GM10248 (cell line): ENCODE results near the gene INTS3.

Experiments used
- CTCF ChIA-PET: fragments of 300-600 bp; sonication (Branson Sonifier 250); formaldehyde crosslinking; extraction: SDS; loops from one replicate; lab custom pipeline; 2021; ENCODE audit warnings: antibody characterized with exemption; lab: Yijun Ruan, JAX
- POLR2A ChIA-PET: fragments of 350-650 bp; sonication (Branson Sonifier 250); formaldehyde crosslinking; extraction: SDS; loops from one replicate; lab custom pipeline; 2020; ENCODE audit warnings: antibody characterized with exemption; lab: Yijun Ruan, JAX
- DNase-seq: peaks from one replicate; pipeline ENCODE4 v3.0.0; 2012; ENCODE audit errors: extremely low spot score
- TF ChIP-seq, protein P1 (sequence below): IDR thresholded peaks from 2 replicates; pipeline ENCODE4 v1.5.1; 2012; ENCODE audit warnings: mild to moderate bottlenecking, low read depth; ENCODE audit errors: extremely low read depth, missing control alignments, control extremely low read depth

Gene INTS3

DNA sequence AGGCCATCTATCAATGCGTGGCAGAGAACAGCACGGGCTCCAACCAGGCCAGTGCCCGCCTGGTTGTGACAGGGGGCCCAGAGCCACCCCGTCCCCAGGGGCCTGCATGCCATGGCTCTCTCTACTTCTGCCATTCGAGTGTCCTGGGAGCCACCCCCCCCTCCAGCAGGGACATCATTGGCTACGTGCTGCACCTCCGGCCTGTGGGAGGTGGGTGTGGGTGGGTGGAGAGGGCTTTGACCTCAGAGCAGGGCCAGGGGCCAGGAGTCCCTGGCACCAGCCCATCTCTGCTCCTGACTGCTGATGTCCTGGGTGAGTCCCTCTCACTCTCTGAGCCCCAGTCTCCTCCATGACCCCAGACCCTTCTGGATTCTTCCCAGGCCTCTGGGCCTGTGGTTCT, 72.7 kb downstream of the INTS3 start:
- ChIA-PET CTCF (interaction anchor here (1.4 to 3.2 kb wide), 3 partner anchors 140 to 186 kb away, joined by 3 to 16 read pairs (median 4); partner anchors contain the start of genes CREB3L4 and RAB13), POLR2A (no interaction called here)
- DNase-seq, result no peak
- TF ChIP-seq, protein P1, sequence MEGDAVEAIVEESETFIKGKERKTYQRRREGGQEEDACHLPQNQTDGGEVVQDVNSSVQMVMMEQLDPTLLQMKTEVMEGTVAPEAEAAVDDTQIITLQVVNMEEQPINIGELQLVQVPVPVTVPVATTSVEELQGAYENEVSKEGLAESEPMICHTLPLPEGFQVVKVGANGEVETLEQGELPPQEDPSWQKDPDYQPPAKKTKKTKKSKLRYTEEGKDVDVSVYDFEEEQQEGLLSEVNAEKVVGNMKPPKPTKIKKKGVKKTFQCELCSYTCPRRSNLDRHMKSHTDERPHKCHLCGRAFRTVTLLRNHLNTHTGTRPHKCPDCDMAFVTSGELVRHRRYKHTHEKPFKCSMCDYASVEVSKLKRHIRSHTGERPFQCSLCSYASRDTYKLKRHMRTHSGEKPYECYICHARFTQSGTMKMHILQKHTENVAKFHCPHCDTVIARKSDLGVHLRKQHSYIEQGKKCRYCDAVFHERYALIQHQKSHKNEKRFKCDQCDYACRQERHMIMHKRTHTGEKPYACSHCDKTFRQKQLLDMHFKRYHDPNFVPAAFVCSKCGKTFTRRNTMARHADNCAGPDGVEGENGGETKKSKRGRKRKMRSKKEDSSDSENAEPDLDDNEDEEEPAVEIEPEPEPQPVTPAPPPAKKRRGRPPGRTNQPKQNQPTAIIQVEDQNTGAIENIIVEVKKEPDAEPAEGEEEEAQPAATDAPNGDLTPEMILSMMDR, result no peak

DNA sequence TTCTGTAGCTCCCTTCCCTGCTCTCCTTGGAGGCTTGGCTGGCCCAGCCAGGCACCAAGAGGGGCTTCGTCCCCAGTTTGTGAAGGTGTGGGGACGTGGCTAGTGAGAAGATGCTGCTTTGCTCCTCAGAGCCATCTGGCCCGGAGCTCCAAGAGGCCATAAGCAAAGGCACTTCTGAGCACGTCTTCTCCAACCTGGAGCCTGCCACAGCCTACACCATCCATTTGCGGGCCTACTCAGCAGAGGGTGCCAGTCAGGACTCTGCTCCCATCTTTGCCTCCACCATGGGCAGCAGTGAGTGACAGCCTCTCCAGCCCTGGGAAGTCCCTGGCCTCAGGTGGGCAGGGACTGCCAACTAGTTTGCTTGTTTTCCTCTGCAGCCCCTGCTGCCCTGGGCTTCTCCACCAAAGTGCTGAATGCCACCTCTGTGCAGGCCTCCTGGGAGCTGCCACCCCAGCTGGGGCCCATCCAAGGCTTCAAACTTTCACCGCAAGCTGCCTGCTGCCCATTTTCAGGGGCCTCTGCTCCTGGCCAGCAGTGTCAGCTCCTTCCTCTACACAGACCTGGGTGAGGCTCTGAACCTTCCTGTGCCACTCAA, 73.3 kb downstream of the INTS3 start:
- no peak for DNase-seq
- TF ChIP-seq, protein P1, result no peak
- CTCF ChIA-PET, result interaction anchor here (0.8 to 3.2 kb wide), 5 partner anchors 8 to 185 kb away, joined by 3 to 16 read pairs (median 4); partner anchors contain the start of genes DENND4B and RAB13
- POLR2A ChIA-PET, result no interaction called here

DNA sequence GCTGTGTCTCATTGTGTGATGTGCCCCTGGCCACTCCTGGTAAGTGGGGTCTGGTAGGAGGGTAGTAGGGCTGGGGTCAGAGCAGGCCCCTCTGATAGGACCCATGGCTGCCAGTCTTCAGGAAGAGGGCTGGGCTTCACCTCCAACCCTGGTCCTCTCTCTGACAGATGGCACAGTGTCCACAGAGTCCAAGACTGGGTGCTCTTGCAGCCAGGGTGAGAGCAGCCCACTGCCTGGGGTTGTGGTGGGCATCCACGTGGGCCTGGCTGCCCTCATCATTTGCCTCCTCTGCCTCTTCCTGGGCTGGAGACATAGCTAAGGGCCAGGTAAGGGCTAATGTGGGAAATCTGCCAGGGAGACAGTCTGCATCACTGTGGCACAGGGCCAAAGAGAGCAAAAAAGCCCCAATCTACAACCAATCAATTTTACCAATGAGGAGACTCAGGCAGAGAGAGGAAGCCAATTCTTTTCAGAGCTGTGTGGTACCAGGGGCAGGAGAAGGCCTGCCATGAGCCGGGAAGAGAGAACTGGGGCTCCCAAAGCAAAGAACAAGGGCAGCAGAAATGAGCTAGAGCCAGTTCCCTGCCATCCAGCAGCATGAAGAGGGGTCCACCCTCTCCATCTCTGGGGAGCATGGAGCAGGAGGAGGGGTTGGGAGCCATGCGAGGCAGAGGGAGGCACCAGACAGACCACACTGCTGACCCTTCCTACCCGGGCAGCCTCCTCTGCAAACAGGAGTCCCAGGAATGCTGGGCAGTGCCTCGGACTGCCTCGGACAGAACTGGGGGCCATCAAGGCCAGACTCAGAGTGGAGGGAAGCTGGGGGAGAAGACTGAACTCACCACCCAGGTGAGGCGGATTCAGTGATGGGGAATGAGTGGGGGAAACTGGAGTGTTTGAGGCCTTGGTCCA, 74.2 kb downstream of the INTS3 start:
- TF ChIP-seq, protein P1, result no peak
- ChIA-PET POLR2A (interaction anchor here (0.6 kb wide), 1 partner anchor 173 kb away, joined by 6 read pairs; no protein-coding TSS in a partner anchor), CTCF (interaction anchor here (0.8 to 3.9 kb wide), 5 partner anchors 9 to 184 kb away, joined by 3 to 16 read pairs (median 6); partner anchors contain the start of genes DENND4B and RAB13)
- DNase-seq, result no peak

- ChIA-PET POLR2A (interaction anchor here (0.6 kb wide), 1 partner anchor 408 kb away, joined by 4 read pairs; no protein-coding TSS in a partner anchor), CTCF (interaction anchor here (1.1 to 3.9 kb wide), 5 partner anchors 14 to 183 kb away, joined by 3 to 16 read pairs (median 6); partner anchors contain the start of genes DENND4B and RAB13)
- TF ChIP-seq, protein P1, result no peak
- no peak for DNase-seq
Measured at GRCh38 chr1:153803470-153804056, 75.7 kb downstream of the INTS3 start.

DNA sequence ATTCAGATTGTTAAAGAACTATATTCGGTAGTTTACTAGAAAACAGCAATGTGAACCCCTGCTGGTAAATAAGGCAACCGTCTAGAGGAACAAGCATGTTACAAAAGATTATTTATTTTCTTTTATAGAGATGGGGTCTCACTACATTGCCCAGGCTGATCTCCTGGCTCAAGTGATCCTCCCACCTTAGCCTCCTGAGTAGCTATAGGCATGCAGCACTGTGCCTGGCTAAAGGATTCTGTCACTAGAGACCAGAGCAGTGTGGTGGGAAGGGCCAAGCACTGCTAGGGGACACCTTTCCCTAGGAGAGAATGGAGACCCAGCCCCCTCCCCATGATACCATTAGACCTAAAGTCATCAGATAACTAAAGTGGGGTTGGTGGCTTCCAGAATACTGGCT, 76.3 kb downstream of the INTS3 start:
- CTCF ChIA-PET, result interaction anchor here (0.9 to 3.9 kb wide), 5 partner anchors 13 to 183 kb away, joined by 3 to 15 read pairs (median 4); partner anchors contain the start of genes CREB3L4 and DENND4B
- TF ChIP-seq, protein P1, result no peak
- POLR2A ChIA-PET, result no interaction called here
- no peak for DNase-seq

DNA sequence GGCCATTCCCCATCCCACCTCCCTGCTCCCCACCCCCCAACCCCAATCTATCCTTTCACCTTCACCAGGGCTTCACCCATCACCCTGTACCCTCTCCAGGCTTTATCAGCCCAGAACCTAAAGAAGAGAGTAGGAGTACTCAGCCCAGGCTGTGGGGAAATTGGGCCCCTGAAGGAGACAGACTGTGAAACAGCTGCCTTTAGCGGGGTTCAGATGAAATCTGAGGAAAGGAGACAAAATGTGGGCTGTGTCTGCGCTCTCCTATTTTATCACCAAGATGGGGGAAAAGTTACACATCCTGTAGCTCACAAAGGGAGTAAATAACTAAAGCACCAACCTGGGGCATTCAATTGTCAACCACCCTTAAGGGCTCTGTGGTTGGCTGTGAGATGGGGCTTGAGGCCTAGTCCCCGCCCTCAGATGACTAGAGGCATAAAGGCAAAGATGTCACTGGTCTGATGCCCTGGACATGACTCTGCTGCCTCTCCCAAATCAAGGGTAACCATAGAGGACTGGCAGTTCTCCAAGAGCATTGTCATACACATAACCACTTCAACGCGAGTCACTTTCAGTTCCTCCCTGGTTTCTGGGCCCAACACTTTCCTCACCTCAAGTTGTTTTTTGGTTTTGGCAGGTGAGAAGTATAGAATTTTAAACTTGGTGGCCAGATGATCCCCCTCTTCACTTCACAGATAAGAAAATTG, 77.3 kb downstream of the INTS3 start:
- TF ChIP-seq, protein P1, result no peak
- ChIA-PET CTCF (interaction anchor here (0.9 to 3.9 kb wide), 11 partner anchors 7 to 182 kb away, joined by 3 to 15 read pairs (median 4); partner anchors contain the start of genes CREB3L4 and DENND4B), POLR2A (interaction anchor here (1.1 kb wide), 1 partner anchor 185 kb away, joined by 3 read pairs; no protein-coding TSS in a partner anchor)
- peak; percentile 89 for DNase-seq
